ENCODE results near the gene MYEF2.

GRCh38 chr15:48090115-48090514 is 88.0 kb downstream of the MYEF2 start:
- TF ChIP-seq POLR2A (IDR thresholded peaks at IDR 0.05), result no peak
- no peak for TF ChIP-seq CTCF (IDR thresholded peaks at IDR 0.05)
- TF ChIP-seq POLR2AphosphoS5 (IDR thresholded peaks at IDR 0.05), result no peak
- no peak for TF ChIP-seq EP300 (IDR thresholded peaks at IDR 0.05; ENCODE audit: low read depth)
